HepG2 (cell line): ENCODE data around the gene ZNF446. TPM values are rescaled to one million over a fixed set of nuclear protein-coding genes. Genes with fewer than 3 reads are reported as not detected.

Experiments used
- ARNT2 ChIP-seq: sonication (generic); formaldehyde crosslinking; IDR thresholded peaks from 2 replicates; pipeline ENCODE4 v1.8.0; 2022; ENCODE audit warnings: mild to moderate bottlenecking, low read depth, missing genetic modification reagents, moderate library complexity
- BRD4 ChIP-seq: sonication (generic); formaldehyde crosslinking; IDR thresholded peaks from 2 replicates; pipeline ENCODE4 v1.4.0; 2020; ENCODE audit warnings: missing genetic modification reagents
- CEBPG ChIP-seq: IDR thresholded peaks from 2 replicates; pipeline ENCODE4 v1.6.1; 2016
- DPF2 ChIP-seq: sonication (generic); formaldehyde crosslinking; IDR thresholded peaks from 2 replicates; pipeline ENCODE4 v1.4.0; 2020; ENCODE audit warnings: mild to moderate bottlenecking, low read depth, missing genetic modification reagents, borderline replicate concordance
- DRAP1 ChIP-seq: IDR thresholded peaks from 2 replicates; pipeline ENCODE4 v1.6.1; 2016; ENCODE audit warnings: missing genetic modification reagents, missing compliant biosample characterization
- ETV5 ChIP-seq: IDR thresholded peaks from 2 replicates; pipeline ENCODE4 v1.6.1; 2018; ENCODE audit warnings: missing biosample characterization, missing genetic modification reagents, inconsistent platforms, borderline replicate concordance
- FOXJ3 ChIP-seq: sonication (generic); formaldehyde crosslinking; IDR thresholded peaks from 2 replicates; pipeline ENCODE4 v1.4.0; 2020; ENCODE audit warnings: missing genetic modification reagents, mild to moderate bottlenecking, borderline replicate concordance
- HMG20B ChIP-seq: conservative IDR thresholded peaks from 2 replicates; pipeline ENCODE4 v1.6.1; 2016; ENCODE audit warnings: missing genetic modification reagents, missing compliant biosample characterization
- IKZF4 ChIP-seq: sonication (generic); formaldehyde crosslinking; IDR thresholded peaks from 2 replicates; pipeline ENCODE4 v1.5.1; 2020; ENCODE audit warnings: borderline replicate concordance, mild to moderate bottlenecking, low read depth, missing genetic modification reagents; ENCODE audit errors: not compliant biosample characterization
- KLF15 ChIP-seq: sonication (generic); formaldehyde crosslinking; IDR thresholded peaks from 2 replicates; pipeline ENCODE4 v1.8.1; 2023; ENCODE audit warnings: borderline replicate concordance, mild to moderate bottlenecking, inconsistent platforms, missing genetic modification reagents, mixed read lengths
- MAX ChIP-seq: IDR thresholded peaks from 2 replicates; pipeline ENCODE4 v1.6.1; 2012; ENCODE audit warnings: inconsistent platforms
- MEIS1 ChIP-seq: sonication (generic); formaldehyde crosslinking; IDR thresholded peaks from 2 replicates; pipeline ENCODE4 v1.9.0; 2021; ENCODE audit warnings: mild to moderate bottlenecking, missing genetic modification reagents, moderate library complexity, borderline replicate concordance
- MYC ChIP-seq: sonication (generic); formaldehyde crosslinking; IDR thresholded peaks from 2 replicates; pipeline ENCODE4 v1.9.0; 2021; ENCODE audit warnings: missing genetic modification reagents, borderline replicate concordance
- MYNN ChIP-seq: sonication (generic); formaldehyde crosslinking; IDR thresholded peaks from 2 replicates; pipeline ENCODE4 v1.4.0; 2020; ENCODE audit warnings: mild to moderate bottlenecking, low read depth, missing genetic modification reagents
- NR2F2 ChIP-seq: IDR thresholded peaks from 2 replicates; pipeline ENCODE4 v1.6.1; 2012; ENCODE audit warnings: low read depth, inconsistent platforms, borderline replicate concordance
- NRL ChIP-seq: sonication (generic); formaldehyde crosslinking; IDR thresholded peaks from 2 replicates; pipeline ENCODE4 v1.5.0; 2020; ENCODE audit warnings: missing genetic modification reagents, mild to moderate bottlenecking, moderate library complexity, borderline replicate concordance
- RARG ChIP-seq: sonication (generic); formaldehyde crosslinking; IDR thresholded peaks from 2 replicates; pipeline ENCODE4 v1.4.0; 2020; ENCODE audit warnings: low read depth, mild to moderate bottlenecking, missing genetic modification reagents
- RBFOX2 ChIP-seq: fragments of 200-400 bp; formaldehyde crosslinking; IDR thresholded peaks from 2 replicates; pipeline ENCODE4 v1.6.1; 2017; ENCODE audit warnings: low read depth, mild to moderate bottlenecking, low read length
- REXO4 ChIP-seq: sonication (generic); formaldehyde crosslinking; IDR thresholded peaks from 2 replicates; pipeline ENCODE4 v1.8.0; 2022; ENCODE audit warnings: missing genetic modification reagents, mild to moderate bottlenecking, borderline replicate concordance
- RFX1 ChIP-seq: fragments of 450-650 bp; IDR thresholded peaks from 2 replicates; pipeline ENCODE4 v1.6.1; 2017
- RNF2 ChIP-seq: fragments of 450-650 bp; conservative IDR thresholded peaks from 2 replicates; pipeline ENCODE4 v1.6.1; 2016; ENCODE audit warnings: low read depth
- TAF1 ChIP-seq: sonication (generic); formaldehyde crosslinking; IDR thresholded peaks from 2 replicates; pipeline ENCODE4 v1.4.0; 2020; ENCODE audit warnings: missing genetic modification reagents
- TGIF2 ChIP-seq: IDR thresholded peaks from 2 replicates; pipeline ENCODE4 v1.6.1; 2016; ENCODE audit warnings: control low read depth, missing compliant biosample characterization
- ZBTB34 ChIP-seq: sonication (generic); formaldehyde crosslinking; IDR thresholded peaks from 2 replicates; pipeline ENCODE4 v1.8.0; 2022; ENCODE audit warnings: mild to moderate bottlenecking, missing genetic modification reagents
- ZBTB7A ChIP-seq: sonication (generic); formaldehyde crosslinking; IDR thresholded peaks from 2 replicates; pipeline ENCODE4 v1.8.0; 2022; ENCODE audit warnings: mild to moderate bottlenecking, missing genetic modification reagents
- ZNF160 ChIP-seq: sonication (generic); formaldehyde crosslinking; IDR thresholded peaks from 2 replicates; pipeline ENCODE4 v1.8.0; 2022; ENCODE audit warnings: mild to moderate bottlenecking, inconsistent platforms, missing genetic modification reagents
- ZNF280B ChIP-seq: sonication (generic); formaldehyde crosslinking; IDR thresholded peaks from 2 replicates; pipeline ENCODE4 v1.5.0; 2020; ENCODE audit warnings: missing genetic modification reagents, mild to moderate bottlenecking, borderline replicate concordance
- polyA plus RNA-seq, 8 experiments: library from polyadenylated mRNA; depleted of rRNA in 3 of 8; stranded (reverse) in 7 of 8; unstranded in 1 of 8; fragments of >200 nt; fragmentation: Illumina TruSeq in 4 of 8; extraction: Trizol in 4 of 8; gene quantifications; 2 replicates each; pipeline versions ENCODE4 v1.2.1 to v1.2.3, GENCODE V29; 2011 to 2016; ENCODE audit warnings: low read depth in 4 of 8, missing spikeins in 1 of 8, mixed read lengths in 1 of 8; ENCODE audit not compliant: insufficient read depth in 1 of 8
- total RNA-seq, 5 experiments: library from RNA; depleted of rRNA; stranded (reverse); fragments of >200 nt; fragmentation: Illumina TruSeq; extraction: Trizol; gene quantifications; 2 replicates each; pipeline ENCODE4 v1.2.3, GENCODE V29; 2016; ENCODE audit warnings: low read depth in 1 of 5

ZNF446 gene
- total and polyA plus RNA-seq, 2 of the 13 experiments (the other 11 are each of a cell fraction or from before 2014, with no cell fraction given), result 3.0 to 3.6 TPM

- TF ChIP-seq DRAP1 (CRISPR knock-in tag) (peak; percentile 62; the same call in 1 of the 2 replicates), ZNF160 (peak; percentile 73; the same call in 1 of the 2 replicates), HMG20B (CRISPR knock-in tag) (no peak), TGIF2 (CRISPR knock-in tag) (no peak; the same call in 1 of the 2 replicates), MEIS1 (0 out of 2 replicates have a peak, but pooled peaks have one; percentile 34), NRL (CRISPR knock-in tag) (peak; percentile 36; the same call in 1 of the 2 replicates), DPF2 (CRISPR knock-in tag) (no peak), RARG (no peak), RBFOX2 (peak; percentile 93), MYNN (CRISPR knock-in tag) (no peak; the same call in 1 of the 2 replicates), TAF1 (CRISPR knock-in tag) (peak; percentile 76), KLF15 (CRISPR knock-in tag) (no peak), ZBTB34 (CRISPR knock-in tag) (no peak), RNF2 (no peak), IKZF4 (CRISPR knock-in tag) (no peak), CEBPG (CRISPR knock-in tag) (peak; percentile 50; the same call in 1 of the 2 replicates), RFX1 (no peak), REXO4 (CRISPR knock-in tag) (no peak), ETV5 (CRISPR knock-in tag) (peak; percentile 36; the same call in 1 of the 2 replicates), ZBTB7A (peak; percentile 62; the same call in 1 of the 2 replicates), MYC (CRISPR knock-in tag) (peak; percentile 98), FOXJ3 (CRISPR knock-in tag) (no peak), BRD4 (CRISPR knock-in tag) (peak; percentile 88; the same call in 1 of the 2 replicates), ARNT2 (no peak; the same call in 1 of the 2 replicates), NR2F2 (no peak), ZNF280B (CRISPR knock-in tag) (0 out of 2 replicates have a peak, but pooled peaks have one; percentile 48), MAX (peak; percentile 96)
These were observed 37.8 kb downstream of the ZNF446 start (continued) for GRCh38 chr19:58513694-58514563.
